Gastroesophageal sphincter (tissue), 3 donors: ENCODE measurements around the gene SPATA31D4.
"Not testable (repeated sequence)": the region's sequence is repeated elsewhere in the genome, so short reads cannot be mapped to it uniquely, and the experiment has no call there.

Source experiments
- CTCF ChIP-seq, 4 experiments: fragments of 200-600 bp in 2 of 4; fragments of 450-650 bp in 2 of 4; sonication (generic) in 1 of 4; IDR thresholded peaks; one replicate each; pipeline ENCODE4 v1.5.1; 2017 to 2019; ENCODE audit warnings: antibody characterized with exemption in 4 of 4, mild to moderate bottlenecking in 2 of 4, moderate library complexity in 2 of 4
- EP300 ChIP-seq: sonication (generic); formaldehyde crosslinking; IDR thresholded peaks from one replicate; pipeline ENCODE4 v1.6.1; 2017; ENCODE audit warnings: antibody characterized with exemption, mild to moderate bottlenecking
- POLR2A ChIP-seq, 2 donors: fragments of 450-650 bp; IDR thresholded peaks; one replicate each; pipeline ENCODE4 v1.6.1; 2017; ENCODE audit warnings: antibody characterized with exemption in 2 of 2, mild to moderate bottlenecking in 2 of 2, moderate library complexity in 1 of 2
- POLR2AphosphoS5 ChIP-seq: sonication (generic); formaldehyde crosslinking; IDR thresholded peaks from one replicate; pipeline ENCODE4 v1.6.1; 2017; ENCODE audit warnings: antibody characterized with exemption

- not testable (repeated sequence) for TF ChIP-seq CTCF (IDR thresholded peaks at IDR 0.05); POLR2A (IDR thresholded peaks at IDR 0.05); POLR2AphosphoS5; EP300
Measured at GRCh38 chr9:81928305-81928704, at the start of gene SPATA31D4.
